ENCODE data around the gene ASB18. TPM values are rescaled to one million over a fixed set of nuclear protein-coding genes. Genes with fewer than 3 reads are reported as not detected.
A peak's percentile ranks its signal among the peaks of the same experiment; 100 is the strongest.

The ASB18 gene
- total and polyA plus RNA-seq, 2 of the 8 experiments (the other 6 are each of a cell fraction or from before 2014, with no cell fraction given) = not detected

GRCh38 chr2:236169151-236169721 is 95.0 kb downstream of the ASB18 start:
- peaks cover 15 to 66% (median 40%) of the 10 kb centered on the region in 4 experiments for H3K4me1 ChIP-seq (replicated peaks in 1 of 4; ENCODE audit: control insufficient read depth in 3 of 4, insufficient read depth in 4 of 4, low read length in 3 of 4)
- DNase-seq (ENCODE audit: low read depth in 1 of 2, low spot score in 2 of 2) = peak in 1 of 2 experiments; percentile 64

More at GRCh38 chr2:236169151-236169721, 95.0 kb downstream of the ASB18 start:
- Histone ChIP-seq H2AFZ (ENCODE audit: low read length) (no peak overlapping the region), H3K23me2 (ENCODE audit: low read depth, low read length) (peaks cover 19% of the 10 kb centered on the region; the same call in 1 of the 2 replicates), H3K23ac (ENCODE audit: insufficient read length) (no peak overlapping the region), H4K20me1 (replicated peaks in 1 of 2; ENCODE audit: control insufficient read depth in 1 of 2, insufficient read depth in 2 of 2, low read length in 2 of 2) (peaks cover 29 to 34% of the 10 kb centered on the region in 2 experiments), H2BK12ac (ENCODE audit: low read depth, low read length) (peak overlapping the region; percentile 77; the same call in 1 of the 2 replicates), H3K27me3 (replicated peaks in 1 of 4; ENCODE audit: control insufficient read depth in 3 of 4, extremely low read depth in 1 of 4, insufficient read depth in 3 of 4, low read length in 3 of 4) (peaks cover 93 to 100% (median 97%) of the 10 kb centered on the region in 4 experiments), H3K9ac (replicated peaks in 1 of 4; ENCODE audit: extremely low read depth in 1 of 4, low read depth in 3 of 4, low read length in 3 of 4) (no peak overlapping the region), H2BK5ac (ENCODE audit: low read depth, low read length) (no peak overlapping the region), H3K36me3 (ENCODE audit: control insufficient read depth in 2 of 4, insufficient read depth in 4 of 4, low read length in 3 of 4) (peaks cover 0 to 7% (median 0%) of the 10 kb centered on the region in 4 experiments; a peak in 2 of 8 replicates), H3K9me3 (ENCODE audit: insufficient read depth in 2 of 2, low read depth in 1 of 2, low read length in 1 of 2) (no peaks in the 10 kb centered on the region), H3K4me3 (ENCODE audit: extremely low read depth in 1 of 4, insufficient read depth in 2 of 4, low read depth in 3 of 4, low read length in 4 of 4) (peak overlapping the region in 1 of 4 experiments; percentile 59; a peak in 5 of 8 replicates), H2BK20ac (ENCODE audit: low read length) (peak overlapping the region; percentile 55; the same call in 1 of the 2 replicates), H4K91ac (replicated peaks; ENCODE audit: insufficient read length, low read length) (no peak overlapping the region), H3K79me1 (ENCODE audit: low read depth, low read length) (no peaks in the 10 kb centered on the region), H3K56ac (replicated peaks; ENCODE audit: insufficient read length, low read depth, low read length) (no peak overlapping the region), H4K8ac (ENCODE audit: extremely low read depth, insufficient read depth, low read length) (no peak overlapping the region), H3K27ac (ENCODE audit: low read depth, low read length) (no peak overlapping the region), H3K4me2 (ENCODE audit: insufficient read depth in 1 of 2, low read depth in 2 of 2, low read length in 2 of 2) (peak overlapping the region; percentile 59 to 83), H2BK15ac (ENCODE audit: low read length) (no peak overlapping the region), H4K5ac (ENCODE audit: insufficient read length, low read depth, low read length) (no peak overlapping the region), H3K79me2 (ENCODE audit: control insufficient read depth in 1 of 2, insufficient read depth in 2 of 2, low read length in 2 of 2) (no peaks in the 10 kb centered on the region), H2AK5ac (ENCODE audit: low read depth, low read length) (no peak overlapping the region), H3K14ac (ENCODE audit: insufficient read length) (no peak overlapping the region), H3K18ac (ENCODE audit: extremely low read depth, low read length) (peak overlapping the region; percentile 24; the same call in 1 of the 2 replicates), H2BK120ac (replicated peaks; ENCODE audit: low read depth, low read length) (no peak overlapping the region), H3K4ac (replicated peaks; ENCODE audit: insufficient read length, low read depth, low read length) (no peak overlapping the region)
- 3% methylated on average over 36 of the region's 36 CpGs; no CpG with 5 or more reads in 1 of the 2 experiments for WGBS, 2 experiments (ENCODE audit: extremely low coverage in 1 of 2, insufficient coverage in 1 of 2, insufficient read length in 1 of 2, insufficient replicate concordance in 2 of 2, low coverage in 1 of 2, low lambda C conversion rate in 2 of 2, missing lambda C conversion rate in 1 of 2)
- FAIRE-seq = no peak
- ChIA-PET POLR2A (ENCODE audit: partially characterized antibody) (interaction anchor here (2.1 to 4.9 kb wide), 3 partner anchors 8 to 28 kb away, joined by 5 to 54 read pairs (median 7); no protein-coding TSS in a partner anchor), CTCF (ENCODE audit: partially characterized antibody) (interaction anchor here (0.6 to 2.2 kb wide), 12 partner anchors 9 to 295 kb away, joined by 3 to 15 read pairs (median 4); no protein-coding TSS in a partner anchor)
- TF ChIP-seq, protein P1, sequence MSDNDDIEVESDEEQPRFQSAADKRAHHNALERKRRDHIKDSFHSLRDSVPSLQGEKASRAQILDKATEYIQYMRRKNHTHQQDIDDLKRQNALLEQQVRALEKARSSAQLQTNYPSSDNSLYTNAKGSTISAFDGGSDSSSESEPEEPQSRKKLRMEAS (IDR thresholded peaks at IDR 0.05) = peak; percentile 57
- TF ChIP-seq RAD21 (IDR thresholded peaks at IDR 0.05 in 1 of 2, conservative IDR thresholded peaks at IDR 0.05 in 1 of 2; ENCODE audit: low read depth in 2 of 2, low read length in 2 of 2) (no peak), SUZ12 (IDR thresholded peaks at IDR 0.05; ENCODE audit: low read length) (peak; percentile 93; the same call in 1 of the 2 replicates), EZH2 (IDR thresholded peaks at IDR 0.05; ENCODE audit: low read depth, low read length, severe bottlenecking) (peak; percentile 95), HDAC2 (IDR thresholded peaks at IDR 0.05; ENCODE audit: borderline replicate concordance in 1 of 2, low read depth in 2 of 2, low read length in 2 of 2) (no peak), E2F6 (IDR thresholded peaks at IDR 0.05) (0 out of 2 replicates have a peak, but pooled peaks have one; percentile 44), SP2 (IDR thresholded peaks at IDR 0.05; ENCODE audit: low read length) (no peak)
- TF ChIP-seq, protein P2, sequence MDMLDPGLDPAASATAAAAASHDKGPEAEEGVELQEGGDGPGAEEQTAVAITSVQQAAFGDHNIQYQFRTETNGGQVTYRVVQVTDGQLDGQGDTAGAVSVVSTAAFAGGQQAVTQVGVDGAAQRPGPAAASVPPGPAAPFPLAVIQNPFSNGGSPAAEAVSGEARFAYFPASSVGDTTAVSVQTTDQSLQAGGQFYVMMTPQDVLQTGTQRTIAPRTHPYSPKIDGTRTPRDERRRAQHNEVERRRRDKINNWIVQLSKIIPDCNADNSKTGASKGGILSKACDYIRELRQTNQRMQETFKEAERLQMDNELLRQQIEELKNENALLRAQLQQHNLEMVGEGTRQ (IDR thresholded peaks at IDR 0.05; ENCODE audit: low read length) = no peak

All from H1 (cell line).